AG09319 (cell line): Measurements from ENCODE around the gene GSTT2B.
"Not testable (repeated sequence)": the region's sequence is repeated elsewhere in the genome, so short reads cannot be mapped to it uniquely, and the experiment has no call there.

ENCODE experiments used
- DNase-seq: peaks from one replicate; pipeline ENCODE4 v3.0.0-alpha.2; 2010; ENCODE audit warnings: low read depth; ENCODE audit errors: extremely low read depth
- TF ChIP-seq, protein P1 (sequence below): IDR thresholded peaks from 2 replicates; pipeline ENCODE4 v1.5.1; 2011; ENCODE audit warnings: low read depth, mild to moderate bottlenecking, inconsistent platforms, low read length, moderate library complexity

The GSTT2B gene

DNA sequence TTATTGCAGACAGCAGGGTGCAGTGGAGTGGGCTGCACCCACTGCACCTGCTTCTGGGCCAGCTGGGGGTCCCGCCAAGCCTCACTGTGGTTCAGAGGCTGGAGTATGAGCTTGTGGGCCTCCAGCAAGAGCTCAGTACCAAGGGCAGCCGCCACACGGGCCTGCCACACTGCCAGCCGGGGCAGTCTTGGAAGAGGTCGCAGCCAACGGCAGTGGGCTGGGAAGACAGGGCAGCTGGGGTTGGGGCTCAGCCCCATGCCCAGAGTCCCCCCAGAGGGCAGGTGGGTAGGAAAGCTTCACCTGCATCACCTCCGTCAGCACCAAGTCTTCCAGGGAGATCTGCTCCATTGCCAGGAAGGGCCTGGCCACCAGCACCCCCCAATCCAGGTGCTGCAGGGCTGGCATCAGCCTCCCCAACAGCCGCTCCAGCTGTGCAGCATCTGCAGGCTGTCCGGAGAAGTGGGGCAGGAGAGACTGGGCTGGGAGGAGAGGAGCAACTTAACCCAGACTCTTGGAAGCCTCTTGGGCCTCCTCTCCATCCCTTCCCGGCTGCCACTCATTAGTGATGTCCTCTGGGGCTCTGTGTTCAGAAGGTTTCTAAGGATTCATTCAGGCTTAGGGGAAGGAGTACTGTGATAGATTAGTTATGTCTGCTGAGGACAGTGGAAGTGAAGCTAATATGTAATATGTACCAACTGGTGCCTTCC, 45.4 kb upstream of the GSTT2B start:
- no peak for DNase-seq
- TF ChIP-seq, protein P1, sequence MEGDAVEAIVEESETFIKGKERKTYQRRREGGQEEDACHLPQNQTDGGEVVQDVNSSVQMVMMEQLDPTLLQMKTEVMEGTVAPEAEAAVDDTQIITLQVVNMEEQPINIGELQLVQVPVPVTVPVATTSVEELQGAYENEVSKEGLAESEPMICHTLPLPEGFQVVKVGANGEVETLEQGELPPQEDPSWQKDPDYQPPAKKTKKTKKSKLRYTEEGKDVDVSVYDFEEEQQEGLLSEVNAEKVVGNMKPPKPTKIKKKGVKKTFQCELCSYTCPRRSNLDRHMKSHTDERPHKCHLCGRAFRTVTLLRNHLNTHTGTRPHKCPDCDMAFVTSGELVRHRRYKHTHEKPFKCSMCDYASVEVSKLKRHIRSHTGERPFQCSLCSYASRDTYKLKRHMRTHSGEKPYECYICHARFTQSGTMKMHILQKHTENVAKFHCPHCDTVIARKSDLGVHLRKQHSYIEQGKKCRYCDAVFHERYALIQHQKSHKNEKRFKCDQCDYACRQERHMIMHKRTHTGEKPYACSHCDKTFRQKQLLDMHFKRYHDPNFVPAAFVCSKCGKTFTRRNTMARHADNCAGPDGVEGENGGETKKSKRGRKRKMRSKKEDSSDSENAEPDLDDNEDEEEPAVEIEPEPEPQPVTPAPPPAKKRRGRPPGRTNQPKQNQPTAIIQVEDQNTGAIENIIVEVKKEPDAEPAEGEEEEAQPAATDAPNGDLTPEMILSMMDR: no peak

DNA sequence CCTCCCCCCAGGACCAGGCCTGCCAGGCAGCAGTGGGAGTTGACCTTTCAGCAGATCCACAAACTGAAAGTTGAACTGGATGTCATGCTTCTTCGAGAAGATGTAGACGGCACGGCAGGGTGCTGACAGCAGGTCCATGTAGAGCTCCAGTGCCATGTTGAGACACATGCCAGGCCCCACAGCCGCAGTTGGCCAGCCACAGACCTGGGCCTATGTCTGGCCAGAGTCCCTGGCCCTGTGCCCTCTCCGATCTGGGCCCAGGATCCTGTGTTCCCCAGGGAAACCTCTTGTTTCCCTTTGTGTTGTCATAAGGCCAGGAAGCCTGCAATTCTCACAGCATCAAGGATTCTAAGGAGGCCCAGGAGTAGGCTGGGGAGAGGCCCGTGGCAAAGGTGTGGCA, 44.2 kb upstream of the GSTT2B start, which contains the start of gene GSTT4:
Gene GSTT4 (minus strand): TSS at position 253 of the 400 bp plus-strand sequence. CDS start 97 bp downstream, at position 156.
- no peak for DNase-seq
- TF ChIP-seq, protein P1: no peak

DNA sequence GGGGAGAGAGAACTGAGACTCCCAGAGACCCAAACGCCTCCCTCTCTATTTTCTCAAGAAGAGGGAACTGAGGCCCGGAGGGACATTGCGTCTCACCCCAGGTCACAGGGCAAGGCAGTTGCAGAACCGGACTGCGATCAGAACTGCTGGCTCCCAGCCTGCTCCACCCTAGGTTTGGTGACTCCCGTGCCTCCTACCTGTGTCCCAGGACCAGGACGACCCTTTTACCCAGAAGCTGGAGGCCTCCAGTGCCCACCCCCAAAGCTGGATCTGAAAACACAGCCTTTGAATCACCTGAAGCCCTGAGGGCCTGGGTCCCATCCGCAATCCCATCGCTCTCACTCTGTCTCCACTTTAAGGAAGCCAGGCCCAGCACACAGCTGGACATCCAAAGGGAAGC, 42.9 kb upstream of the GSTT2B start:
- no peak for DNase-seq
- TF ChIP-seq, protein P1: no peak

DNA sequence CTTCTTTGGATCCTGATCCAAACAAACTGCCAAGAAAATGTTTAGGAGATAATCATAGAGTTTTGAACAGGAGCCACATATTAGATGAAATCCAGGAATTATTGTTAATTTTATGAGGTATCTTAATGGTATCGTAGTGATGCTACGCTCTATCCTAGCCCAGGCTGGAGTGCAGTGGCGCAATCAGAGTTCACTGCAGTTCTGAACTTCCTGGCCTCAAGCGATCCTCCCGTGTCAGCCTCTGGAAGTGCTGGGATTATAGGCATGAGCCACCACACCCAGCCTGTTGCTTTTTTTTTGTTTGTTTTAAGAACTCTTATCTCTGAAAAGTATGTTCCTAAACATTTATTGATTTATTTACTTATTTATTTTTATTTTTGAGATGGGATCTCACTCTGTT, 41.9 kb upstream of the GSTT2B start:
- TF ChIP-seq, protein P1: no peak

DNA sequence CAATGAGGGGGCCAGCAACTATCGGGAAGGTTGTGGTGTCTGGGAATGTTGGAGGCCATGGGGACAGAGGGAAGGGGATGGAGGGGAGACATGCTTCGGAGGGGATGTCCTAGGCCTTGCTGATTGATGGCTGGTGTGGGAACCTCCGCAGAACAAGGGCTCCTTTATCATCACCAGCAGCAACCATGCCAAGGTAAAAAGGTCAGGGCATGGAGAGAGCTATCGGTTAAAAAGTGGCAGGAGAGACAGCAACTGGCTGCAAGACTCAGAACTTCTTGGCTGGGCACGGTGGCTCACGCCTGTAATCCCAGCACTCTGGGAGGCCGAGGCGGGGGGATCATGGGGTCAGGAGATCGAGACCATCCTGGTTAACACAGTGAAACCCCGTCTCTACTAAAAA, 41.3 kb upstream of the GSTT2B start:
- DNase-seq: no peak
- TF ChIP-seq, protein P1: no peak

More for the DNA sequence above, 41.9 kb upstream of the GSTT2B start:
- DNase-seq: no peak

DNA sequence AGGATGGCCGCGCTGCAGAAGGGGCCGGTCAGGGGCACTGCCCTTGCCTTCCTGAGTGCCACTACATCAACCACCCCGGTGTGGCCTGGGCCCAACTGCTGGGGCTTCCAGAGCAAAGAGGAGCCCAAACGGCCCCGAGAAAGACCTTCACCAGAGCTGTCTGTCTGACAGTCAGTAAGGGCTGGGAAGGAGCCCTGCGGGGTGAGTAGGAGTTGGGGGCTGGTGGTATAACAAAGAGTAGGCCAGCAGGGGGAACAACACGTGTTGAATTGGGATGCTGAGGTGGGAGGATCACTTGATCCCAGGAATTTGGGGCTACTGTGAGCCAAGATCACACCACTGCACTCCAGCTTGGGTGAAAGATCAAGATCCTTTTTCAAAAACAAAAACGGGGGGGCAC, 40.3 kb upstream of the GSTT2B start:
- no peak for DNase-seq
- TF ChIP-seq, protein P1: no peak

DNA sequence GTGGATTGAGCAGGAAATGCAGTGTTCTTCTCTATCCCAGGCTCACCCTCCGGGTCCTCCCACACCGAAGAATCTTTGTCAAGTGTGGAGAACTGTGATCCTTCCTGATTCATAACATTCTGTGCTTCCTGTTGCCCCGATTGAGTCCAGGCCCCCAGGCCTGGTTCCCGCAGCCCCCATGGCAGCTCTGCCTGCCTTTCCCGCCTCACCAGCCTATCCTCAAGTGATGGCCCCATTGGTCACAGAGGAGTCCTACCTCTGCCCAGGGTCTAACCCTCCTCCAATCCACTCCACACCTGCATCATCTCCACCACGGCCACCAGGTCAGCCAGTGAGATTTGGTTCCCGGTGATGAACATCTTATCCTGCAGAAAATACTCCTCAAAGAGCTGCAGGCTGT, 38.8 kb upstream of the GSTT2B start:
- DNase-seq: not testable (repeated sequence)

DNA sequence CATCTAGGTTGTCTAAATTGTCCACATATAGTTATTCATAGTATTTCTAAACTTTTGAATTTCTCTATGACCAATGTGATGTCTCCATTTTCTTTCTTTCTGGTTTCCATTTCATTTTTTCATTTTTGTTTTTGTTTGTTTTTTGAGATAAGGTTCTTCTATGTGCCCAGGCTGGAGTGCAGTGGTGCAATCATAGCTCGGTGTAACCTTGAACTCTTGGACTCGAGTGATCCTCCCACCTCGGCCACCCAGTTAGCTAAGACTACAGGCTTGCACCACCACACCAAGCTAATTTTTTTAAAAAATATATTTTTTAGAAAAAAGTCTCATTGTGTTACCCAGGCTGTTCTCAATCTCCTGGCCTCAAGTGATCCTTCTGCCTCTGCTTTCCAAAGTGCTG, 36.1 kb upstream of the GSTT2B start:
- TF ChIP-seq, protein P1: no peak
- no peak for DNase-seq

DNA sequence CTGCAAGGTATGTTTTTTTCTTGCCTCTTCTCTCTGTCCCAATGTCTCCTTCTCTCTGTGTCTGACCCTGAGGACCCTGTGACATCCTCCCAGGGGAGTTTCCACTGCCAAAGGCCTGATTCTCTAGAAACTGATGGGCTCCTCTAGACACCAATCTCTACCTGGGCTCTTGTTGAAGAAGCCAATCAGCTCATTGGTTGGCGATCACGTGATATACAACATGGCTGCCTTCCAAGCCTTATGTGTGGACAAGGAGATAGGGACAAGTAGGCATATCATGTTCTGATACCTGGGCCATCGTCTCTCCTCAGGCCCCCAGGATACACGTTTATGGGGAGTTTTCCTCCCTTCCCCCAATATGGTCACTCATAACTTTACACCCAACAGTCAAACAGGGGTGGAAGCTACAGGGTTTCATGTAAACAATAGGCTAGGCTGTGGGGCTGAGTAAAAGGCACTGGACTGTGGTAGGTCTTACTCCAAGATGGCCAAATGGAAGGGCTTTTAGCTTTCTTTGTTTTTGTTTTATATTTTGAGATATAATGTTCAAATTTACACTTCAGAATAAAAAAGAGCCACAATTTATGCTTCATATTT, 32.7 kb upstream of the GSTT2B start:
- not testable (repeated sequence) for DNase-seq

DNA sequence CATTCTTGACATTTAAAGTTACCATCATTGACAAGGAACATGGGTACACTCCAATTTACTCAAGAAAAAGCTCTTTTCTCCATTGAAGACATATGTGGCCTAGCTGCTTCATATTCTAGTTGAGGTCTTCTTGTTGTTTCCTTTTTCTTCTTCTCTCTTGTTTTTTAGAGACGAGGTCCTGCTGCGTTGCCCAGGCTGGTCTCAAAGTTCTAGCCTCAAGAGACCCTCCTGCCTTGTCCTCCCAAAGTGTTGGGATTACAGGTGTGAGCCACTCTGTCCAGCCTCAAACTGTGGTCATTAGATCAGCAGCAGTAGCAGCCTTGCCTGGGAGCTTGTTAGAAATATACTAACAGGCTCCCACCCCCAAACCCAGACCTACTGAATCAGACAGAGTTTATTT, 32.1 kb upstream of the GSTT2B start:
- not testable (repeated sequence) for DNase-seq

DNA sequence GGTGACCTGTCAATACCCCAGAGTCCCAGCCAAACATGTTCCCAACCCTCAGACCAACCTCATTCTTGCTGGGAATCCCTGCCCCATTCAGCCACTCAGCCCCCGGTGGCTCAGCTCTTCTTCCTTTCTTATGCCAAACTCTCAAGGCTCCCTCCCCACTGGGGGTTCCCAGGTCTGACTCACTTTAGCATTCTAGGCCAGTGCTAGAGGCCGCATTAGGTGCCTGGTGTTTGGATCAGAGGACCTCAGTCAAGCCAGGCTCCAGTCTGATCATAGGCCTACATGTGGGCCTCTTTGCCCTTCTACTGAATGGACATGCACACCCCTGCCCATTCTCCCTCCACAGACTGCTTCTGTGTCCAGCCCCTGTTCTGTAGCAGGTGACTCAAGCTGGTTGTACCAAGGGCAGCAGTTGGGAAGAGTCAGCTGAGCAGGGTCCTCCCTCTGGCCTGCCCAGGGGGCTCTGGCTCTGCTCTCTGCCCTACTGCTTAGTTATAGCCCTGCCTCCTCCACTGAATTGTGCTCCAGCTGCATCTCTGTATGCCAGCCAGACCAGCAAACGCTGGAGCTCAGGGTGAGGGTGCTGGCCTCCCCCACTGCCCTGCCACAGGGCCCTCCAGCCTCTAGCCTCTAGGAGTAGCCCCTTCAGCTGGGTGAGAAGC, 28.7 kb upstream of the GSTT2B start:
- not testable (repeated sequence) for DNase-seq
